Bone marrow (tissue), 2 donors: ENCODE data around the gene CHD9.
"Not testable (repeated sequence)": the region's sequence is repeated elsewhere in the genome, so short reads cannot be mapped to it uniquely, and the experiment has no call there.

ENCODE experiments used
- DNase-seq, 2 donors: peaks; one replicate each; lab custom pipeline; 2025; lab: John Stamatoyannopoulos, UW

The CHD9 gene

GRCh38 chr16:53261276-53261675 is 206.5 kb downstream of the CHD9 start:
- no peak for DNase-seq

GRCh38 chr16:53262645-53263044 is 207.9 kb downstream of the CHD9 start:
- DNase-seq: no peak

- no peak for DNase-seq
These were observed 211.4 kb downstream of the CHD9 start for GRCh38 chr16:53266156-53266555.

GRCh38 chr16:53278498-53278897 is 223.7 kb downstream of the CHD9 start:
- DNase-seq: not testable (repeated sequence)

GRCh38 chr16:53281280-53281679 is 226.5 kb downstream of the CHD9 start:
- no peak for DNase-seq

GRCh38 chr16:53281859-53282258 is 227.1 kb downstream of the CHD9 start:
- no peak for DNase-seq

- DNase-seq: no peak
These were observed 227.5 kb downstream of the CHD9 start for GRCh38 chr16:53282328-53282727.

GRCh38 chr16:53282975-53283946 is 228.5 kb downstream of the CHD9 start:
- DNase-seq: peak in 1 of 2 donors; percentile 3

GRCh38 chr16:53285236-53285635 is 230.4 kb downstream of the CHD9 start:
- no peak for DNase-seq

- no peak for DNase-seq
These were observed 235.7 kb downstream of the CHD9 start for GRCh38 chr16:53290520-53290919.

GRCh38 chr16:53291757-53292392 is 237.1 kb downstream of the CHD9 start:
- no peak for DNase-seq

- DNase-seq: no peak
These were observed 242.7 kb downstream of the CHD9 start for GRCh38 chr16:53297477-53297876.

- no peak for DNase-seq
These were observed 249.5 kb downstream of the CHD9 start for GRCh38 chr16:53304334-53304733.

GRCh38 chr16:53305743-53306142 is 251.0 kb downstream of the CHD9 start:
- DNase-seq: no peak

GRCh38 chr16:53309457-53309856 is 254.7 kb downstream of the CHD9 start:
- no peak for DNase-seq

- no peak for DNase-seq
These were observed 266.2 kb downstream of the CHD9 start for GRCh38 chr16:53320992-53321391.

- no peak for DNase-seq
These were observed 269.1 kb downstream of the CHD9 start for GRCh38 chr16:53323924-53324323.

GRCh38 chr16:53330991-53331390 is 276.2 kb downstream of the CHD9 start:
- not testable (repeated sequence) for DNase-seq

- no peak for DNase-seq
These were observed 279.8 kb downstream of the CHD9 start for GRCh38 chr16:53334581-53334980.

GRCh38 chr16:53337294-53337693 is 282.5 kb downstream of the CHD9 start:
- DNase-seq: no peak

- DNase-seq: no peak
These were observed 287.0 kb downstream of the CHD9 start for GRCh38 chr16:53341792-53342191.

- no peak for DNase-seq
These were observed 300.3 kb downstream of the CHD9 start for GRCh38 chr16:53355064-53355463.
